GM10248 (cell line): Measurements from ENCODE around the gene GPC2.

ENCODE experiments used
- CTCF ChIA-PET: fragments of 300-600 bp; sonication (Branson Sonifier 250); formaldehyde crosslinking; extraction: SDS; loops from one replicate; lab custom pipeline; 2021; ENCODE audit warnings: antibody characterized with exemption; lab: Yijun Ruan, JAX
- POLR2A ChIA-PET: fragments of 350-650 bp; sonication (Branson Sonifier 250); formaldehyde crosslinking; extraction: SDS; loops from one replicate; lab custom pipeline; 2020; ENCODE audit warnings: antibody characterized with exemption; lab: Yijun Ruan, JAX
- DNase-seq: peaks from one replicate; pipeline ENCODE4 v3.0.0; 2012; ENCODE audit errors: extremely low spot score
- CTCF ChIP-seq: IDR thresholded peaks from 2 replicates; pipeline ENCODE4 v1.5.1; 2012; ENCODE audit warnings: mild to moderate bottlenecking, low read depth; ENCODE audit errors: extremely low read depth, missing control alignments, control extremely low read depth

GPC2 gene

GRCh38 chr7:100128637-100128963 is 48.6 kb downstream of the GPC2 start:
- TF ChIP-seq CTCF, result no peak
- CTCF ChIA-PET, result interaction anchor here (0.8 to 8.0 kb wide), 8 partner anchors 9 to 215 kb away, joined by 3 to 114 read pairs (median 4); partner anchors contain the start of gene LAMTOR4
- POLR2A ChIA-PET, result no interaction called here
- DNase-seq, result no peak

GRCh38 chr7:100127866-100128636 is 49.1 kb downstream of the GPC2 start:
- ChIA-PET POLR2A (no interaction called here), CTCF (interaction anchor here (0.8 to 8.0 kb wide), 6 partner anchors 10 to 148 kb away, joined by 3 to 114 read pairs (median 8); partner anchors contain the start of gene LAMTOR4)
- DNase-seq, result peak; percentile 33
- TF ChIP-seq CTCF, result no peak

DNA sequence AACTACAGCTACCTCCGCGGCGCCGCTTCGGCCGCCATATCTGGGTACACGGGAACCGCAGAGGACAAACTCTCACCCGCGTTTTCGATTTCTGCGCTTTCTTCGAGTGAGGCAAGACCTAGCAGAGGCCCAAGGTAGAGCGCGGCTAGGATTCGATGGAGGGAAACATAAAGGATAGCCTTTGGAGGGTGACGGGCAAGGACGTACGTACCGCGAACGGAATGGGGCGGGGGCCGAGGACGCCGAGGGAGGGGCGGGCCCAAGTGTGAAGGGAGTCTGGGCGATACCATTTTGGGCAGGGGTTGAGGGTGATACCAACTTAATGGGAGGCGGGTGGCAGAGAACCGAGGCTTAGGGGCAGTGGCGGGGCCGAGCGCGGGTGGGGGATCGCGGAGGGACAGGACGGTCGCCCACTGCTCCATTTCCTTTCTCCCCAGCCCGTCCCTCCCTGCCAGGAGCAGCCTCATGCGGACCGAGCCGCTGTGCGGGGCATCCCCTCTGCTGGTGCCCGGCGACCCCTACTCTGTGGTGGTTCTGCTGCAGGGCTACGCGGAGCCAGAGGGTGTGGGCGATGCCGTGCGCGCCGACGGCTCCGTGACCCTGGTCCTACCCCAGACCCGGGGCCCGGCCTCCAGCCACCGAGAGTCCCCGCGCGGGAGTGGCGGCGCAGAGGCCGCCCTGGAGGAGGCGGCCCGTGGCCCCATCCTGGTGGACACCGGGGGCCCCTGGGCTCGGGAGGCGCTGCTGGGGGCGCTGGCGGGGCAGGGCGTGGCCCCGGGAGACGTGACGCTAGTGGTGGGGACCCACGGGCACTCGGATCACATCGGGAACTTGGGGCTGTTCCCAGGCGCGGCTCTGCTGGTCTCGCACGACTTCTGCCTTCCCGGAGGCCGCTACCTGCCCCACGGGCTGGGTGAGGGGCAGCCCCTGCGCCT is 50.0 kb downstream of the GPC2 start, which contains the start of gene MBLAC1:
Gene MBLAC1, plus strand, starts transcription at position 37 of the 935 bp plus-strand sequence. Its CDS starts 429 bp downstream, at position 466.
- peak; percentile 4 for TF ChIP-seq CTCF
- ChIA-PET CTCF (interaction anchor here (0.9 to 8.0 kb wide), 7 partner anchors 11 to 135 kb away, joined by 3 to 114 read pairs (median 5); partner anchors contain the start of gene LAMTOR4), POLR2A (interaction anchor here (0.9 kb wide), 1 partner anchor 26 kb away, joined by 5 read pairs; the partner anchor contains the start of genes AP4M1 and MCM7)
- peak; percentile 91 for DNase-seq

DNA sequence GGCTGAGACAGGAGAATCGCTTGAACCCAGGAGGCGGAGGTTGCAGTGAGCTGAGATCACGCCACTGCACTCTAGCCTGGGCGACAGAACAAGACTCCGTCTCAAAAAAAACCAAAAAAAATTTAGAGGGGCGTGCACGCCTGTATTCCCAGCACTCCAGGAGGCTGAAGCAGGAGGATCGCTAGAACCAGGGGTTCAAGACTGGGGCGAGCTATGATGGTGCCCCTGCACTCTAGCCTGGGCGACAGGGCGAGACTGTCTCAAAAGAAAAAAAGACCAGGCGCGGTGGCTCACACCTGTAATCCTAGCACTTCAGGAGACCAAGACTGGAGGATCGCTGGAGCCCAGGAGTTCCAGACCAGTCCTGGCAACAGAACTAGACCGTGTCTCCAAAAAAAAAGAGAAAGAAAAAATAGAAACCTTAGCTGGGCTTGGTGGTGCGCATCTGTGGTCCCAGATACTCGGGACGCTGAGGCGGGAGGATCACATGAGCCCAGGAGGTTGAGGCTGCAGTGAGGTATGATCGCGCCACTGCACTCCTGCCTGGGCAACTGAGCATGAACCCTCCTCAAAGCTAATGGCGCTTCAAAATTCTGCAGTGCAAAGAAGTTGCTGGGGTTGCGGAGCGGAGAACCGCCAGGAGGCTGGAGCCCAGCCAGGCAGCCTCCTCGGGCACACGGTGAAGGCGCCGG is 50.8 kb downstream of the GPC2 start:
- TF ChIP-seq CTCF, result no peak
- ChIA-PET CTCF (interaction anchor here (0.9 to 2.3 kb wide), 6 partner anchors 12 to 221 kb away, joined by 3 to 6 read pairs (median 4); no protein-coding TSS in a partner anchor), POLR2A (interaction anchor here (0.9 kb wide), 1 partner anchor 26 kb away, joined by 5 read pairs; the partner anchor contains the start of genes AP4M1 and MCM7)
- DNase-seq, result no peak

- CTCF ChIA-PET, result interaction anchor here (0.6 to 6.3 kb wide), 11 partner anchors 8 to 345 kb away, joined by 3 to 53 read pairs (median 3); partner anchors contain the start of genes AP4M1, LAMTOR4 and MCM7
- TF ChIP-seq CTCF, result no peak
- DNase-seq, result no peak
- POLR2A ChIA-PET, result interaction anchor here (0.5 to 1.2 kb wide), 2 partner anchors 19 to 22 kb away, joined by 4 read pairs; no protein-coding TSS in a partner anchor
Measured at GRCh38 chr7:100124301-100125230, 52.6 kb downstream of the GPC2 start.
